B cell (primary cell): ENCODE measurements around the gene ART4. TPM values are rescaled to one million over a fixed set of nuclear protein-coding genes. Genes with fewer than 3 reads are reported as not detected.

Source experiments
- ATAC-seq: fragments of 200-7000 bp; cut with Tn5 transposase; one replicate; pipeline ENCODE4 v1.10.0; 2021; ENCODE audit warnings: low read depth, mild to moderate bottlenecking, moderate number of reproducible peaks, moderate library complexity
- CTCF ChIA-PET: fragments of 350-600 bp; sonication (Branson Sonifier 250); formaldehyde crosslinking; loops from one replicate; lab custom pipeline; 2021; ENCODE audit warnings: antibody characterized with exemption, inconsistent platforms; lab: Charles Lee
- POLR2A ChIA-PET: fragments of 350-600 bp; sonication (Branson Sonifier 250); formaldehyde crosslinking; loops from one replicate; lab custom pipeline; 2021; ENCODE audit warnings: antibody characterized with exemption; lab: Charles Lee
- DNase-seq: peaks from one replicate; pipeline ENCODE4 v3.0.0; 2013
- H2AFZ ChIP-seq: 2 replicates; pipeline ENCODE4 v1.6.1; 2012; ENCODE audit warnings: mild to moderate bottlenecking, low read depth, low read length; ENCODE audit not compliant: insufficient read depth, poor library complexity, severe bottlenecking
- H3K27ac ChIP-seq, 2 donors: 1 replicate in 1 of 2; 2 replicates in 1 of 2; pipeline ENCODE4 v1.5.1; 2012 to 2013; ENCODE audit warnings: low read length in 2 of 2, mild to moderate bottlenecking in 2 of 2, moderate library complexity in 1 of 2
- H3K27me3 ChIP-seq, 4 experiments: fragments of 200-600 bp in 1 of 4; sonication (generic) in 1 of 4; replicated peaks in 1 of 4; 1 replicate in 2 of 4; 2 replicates in 2 of 4; pipeline versions ENCODE4 v1.6.1 to v1.7.0; 2013 to 2016; ENCODE audit warnings: low read length in 3 of 4, mild to moderate bottlenecking in 2 of 4, mixed read lengths in 1 of 4, moderate library complexity in 1 of 4; ENCODE audit not compliant: insufficient read depth in 4 of 4, control insufficient read depth in 3 of 4; ENCODE audit errors: control extremely low read depth in 1 of 4
- H3K36me3 ChIP-seq, 2 experiments: replicated peaks in 1 of 2; 1 replicate in 1 of 2; 2 replicates in 1 of 2; pipeline versions ENCODE4 v1.6.1 to v1.7.1; 2013; ENCODE audit warnings: low read length in 1 of 2; ENCODE audit not compliant: insufficient read depth in 2 of 2, control insufficient read depth in 1 of 2; ENCODE audit errors: control extremely low read depth in 1 of 2, extremely low read depth in 1 of 2
- H3K4me1 ChIP-seq, 2 donors: fragments of 200-600 bp in 1 of 2; sonication (generic) in 1 of 2; 1 replicate in 1 of 2; 2 replicates in 1 of 2; pipeline versions ENCODE4 v1.5.1 to v1.6.1; 2013 to 2017; ENCODE audit warnings: low read length in 2 of 2; ENCODE audit not compliant: control insufficient read depth in 2 of 2, insufficient read depth in 2 of 2
- H3K4me2 ChIP-seq: replicated peaks from 2 replicates; pipeline ENCODE3; 2012; ENCODE audit warnings: mild to moderate bottlenecking, low read depth, low read length; ENCODE audit not compliant: poor library complexity, severe bottlenecking
- H3K4me3 ChIP-seq, 5 experiments: fragments of 200-600 bp in 1 of 5; sonication (generic) in 1 of 5; 1 replicate in 3 of 5; 2 replicates in 2 of 5; pipeline versions ENCODE4 v1.5.1 to v1.7.0; 2011 to 2016; ENCODE audit warnings: low read length in 4 of 5, mild to moderate bottlenecking in 4 of 5, low read depth in 2 of 5, control low read depth in 1 of 5, moderate library complexity in 1 of 5; ENCODE audit not compliant: insufficient read depth in 1 of 5; ENCODE audit errors: control extremely low read depth in 1 of 5, extremely low read depth in 1 of 5
- H3K79me2 ChIP-seq: fragments of 200-600 bp; sonication (generic); one replicate; pipeline ENCODE4 v1.6.0; 2016; ENCODE audit warnings: low read length; ENCODE audit not compliant: control insufficient read depth, insufficient read depth
- H3K9ac ChIP-seq: fragments of 200-600 bp; sonication (generic); 2 replicates; pipeline ENCODE4 v1.6.1; 2017; ENCODE audit warnings: mild to moderate bottlenecking, low read length, moderate library complexity
- H3K9me3 ChIP-seq, 3 donors: one replicate each; pipeline versions ENCODE4 v1.6.1 to v1.7.1; 2013; ENCODE audit warnings: low read length in 2 of 3; ENCODE audit not compliant: control insufficient read depth in 2 of 3, insufficient read depth in 1 of 3; ENCODE audit errors: control extremely low read depth in 1 of 3
- H4K20me1 ChIP-seq: 2 replicates; pipeline ENCODE4 v1.6.0; 2012; ENCODE audit warnings: mild to moderate bottlenecking, low read length; ENCODE audit not compliant: insufficient read depth, control insufficient read depth, poor library complexity, severe bottlenecking
- H3K27ac Mint-ChIP-seq: one replicate; pipeline ENCODE4 v1.8.0; 2021; ENCODE audit warnings: mixed read lengths
- H3K27me3 Mint-ChIP-seq: one replicate; pipeline ENCODE4 v1.8.0; 2021; ENCODE audit warnings: mixed read lengths
- H3K4me1 Mint-ChIP-seq: one replicate; pipeline ENCODE4 v1.8.0; 2021; ENCODE audit warnings: mixed read lengths
- H3K4me3 Mint-ChIP-seq: one replicate; pipeline ENCODE4 v1.8.0; 2021; ENCODE audit warnings: mixed read lengths
- H3K9me3 Mint-ChIP-seq: one replicate; pipeline ENCODE4 v1.8.0; 2022; ENCODE audit warnings: mixed read lengths; ENCODE audit not compliant: insufficient read depth
- EZH2 ChIP-seq: IDR thresholded peaks from 2 replicates; pipeline ENCODE4 v1.6.1; 2012; ENCODE audit warnings: borderline replicate concordance, low read depth, mild to moderate bottlenecking, moderate library complexity, low read length; ENCODE audit not compliant: insufficient read depth, poor library complexity, severe bottlenecking
- WGBS: methylation state at CpG from one replicate; pipeline ENCODE4 v1.1.5; 2013; ENCODE audit warnings: missing lambda C conversion rate; ENCODE audit not compliant: insufficient coverage; 5-methylcytosine and 5-hydroxymethylcytosine counted together
- intact Hi-C: fragments of 100-400 bp; cut with micrococcal nuclease; formaldehyde crosslinking; loops from one replicate; pipeline ENCODE4 v1.10.0; 2022
- polyA plus RNA-seq: library from polyadenylated mRNA; depleted of rRNA; stranded (reverse); fragments of >200 nt; gene quantifications from 2 replicates; pipeline ENCODE4 v1.2.3, GENCODE V29; 2012
- total RNA-seq, 2 donors: library from RNA; stranded (reverse); fragments of 120-200 nt in 1 of 2; gene quantifications; 1 replicate in 1 of 2; 2 replicates in 1 of 2; pipeline versions ENCODE4 v1.2.3 to v1.2.4, GENCODE V29; 2013 to 2022
- TF ChIP-seq, protein P1 (sequence below): fragments of 200-600 bp; IDR thresholded peaks from one replicate; pipeline ENCODE4 v1.8.0; 2022; ENCODE audit warnings: antibody characterized with exemption, mild to moderate bottlenecking

ART4 gene
- total and polyA plus RNA-seq, 2 donors (not counting 1 experiment from before 2014, with no cell fraction given): not detected

DNA sequence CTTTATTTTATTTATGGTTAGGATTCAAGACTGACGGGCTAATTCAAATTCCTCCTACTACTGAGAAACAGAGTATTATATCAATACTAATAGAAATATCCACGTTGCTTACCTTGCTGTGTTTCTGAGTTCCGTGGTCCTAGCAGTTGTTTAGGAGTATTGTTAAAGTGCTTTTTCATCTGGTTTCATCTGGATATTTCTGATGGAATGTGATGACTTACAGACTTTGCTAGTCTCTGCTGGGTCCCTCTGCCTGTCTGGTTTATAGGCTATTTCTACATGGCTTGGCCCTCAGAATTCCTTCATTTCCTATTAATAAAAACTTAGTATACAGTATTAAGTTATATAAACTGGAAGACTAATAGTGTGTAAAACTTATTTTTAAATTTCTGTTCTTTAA is 29.3 kb downstream of the ART4 start, which contains the start of gene SMCO3:
SMCO3 (minus strand) TSS at position 169 of the 400 bp plus-strand sequence. CDS start 7,502 bp downstream, outside the sequence.
- CTCF ChIA-PET: interaction anchor here (1.2 kb wide), 1 partner anchor 181 kb away, joined by 5 read pairs; no protein-coding TSS in a partner anchor
- no peak within 1 kb of the TSS for H3K4me2 ChIP-seq
- H3K9ac ChIP-seq: no peak within 1 kb of the TSS
- H3K27me3 Mint-ChIP-seq: peaks cover 9% of the 10 kb centered on the region
- no peaks in the 10 kb centered on the region for H3K9me3 ChIP-seq
- H3K4me3 ChIP-seq: no peak within 1 kb of the TSS
- H3K4me3 Mint-ChIP-seq: no peak within 1 kb of the TSS
- H2AFZ ChIP-seq: no peak within 1 kb of the TSS
- H4K20me1 ChIP-seq: no peaks in the 10 kb centered on the region
- no peaks in the 10 kb centered on the region for H3K79me2 ChIP-seq
- no peak within 1 kb of the TSS for H3K27ac Mint-ChIP-seq
- 100% methylated on average over 1 of the region's 3 CpGs for WGBS
- no peak within 1 kb of the TSS for H3K27ac ChIP-seq
- ATAC-seq (no peak), DNase-seq (no peak)
- intact Hi-C loops: no loop called here
- peaks cover 13% of the 10 kb centered on the region for H3K4me1 Mint-ChIP-seq
- peaks cover 9 to 16% of the 10 kb centered on the region in 2 donors for H3K4me1 ChIP-seq
- POLR2A ChIA-PET: no interaction called here
- H3K9me3 Mint-ChIP-seq: no peaks in the 10 kb centered on the region
- TF ChIP-seq, protein P1, sequence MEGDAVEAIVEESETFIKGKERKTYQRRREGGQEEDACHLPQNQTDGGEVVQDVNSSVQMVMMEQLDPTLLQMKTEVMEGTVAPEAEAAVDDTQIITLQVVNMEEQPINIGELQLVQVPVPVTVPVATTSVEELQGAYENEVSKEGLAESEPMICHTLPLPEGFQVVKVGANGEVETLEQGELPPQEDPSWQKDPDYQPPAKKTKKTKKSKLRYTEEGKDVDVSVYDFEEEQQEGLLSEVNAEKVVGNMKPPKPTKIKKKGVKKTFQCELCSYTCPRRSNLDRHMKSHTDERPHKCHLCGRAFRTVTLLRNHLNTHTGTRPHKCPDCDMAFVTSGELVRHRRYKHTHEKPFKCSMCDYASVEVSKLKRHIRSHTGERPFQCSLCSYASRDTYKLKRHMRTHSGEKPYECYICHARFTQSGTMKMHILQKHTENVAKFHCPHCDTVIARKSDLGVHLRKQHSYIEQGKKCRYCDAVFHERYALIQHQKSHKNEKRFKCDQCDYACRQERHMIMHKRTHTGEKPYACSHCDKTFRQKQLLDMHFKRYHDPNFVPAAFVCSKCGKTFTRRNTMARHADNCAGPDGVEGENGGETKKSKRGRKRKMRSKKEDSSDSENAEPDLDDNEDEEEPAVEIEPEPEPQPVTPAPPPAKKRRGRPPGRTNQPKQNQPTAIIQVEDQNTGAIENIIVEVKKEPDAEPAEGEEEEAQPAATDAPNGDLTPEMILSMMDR: no peak
- TF ChIP-seq EZH2: no peak
- no peaks in the 10 kb centered on the region for H3K27me3 ChIP-seq
- H3K36me3 ChIP-seq: no peaks in the 10 kb centered on the region

DNA sequence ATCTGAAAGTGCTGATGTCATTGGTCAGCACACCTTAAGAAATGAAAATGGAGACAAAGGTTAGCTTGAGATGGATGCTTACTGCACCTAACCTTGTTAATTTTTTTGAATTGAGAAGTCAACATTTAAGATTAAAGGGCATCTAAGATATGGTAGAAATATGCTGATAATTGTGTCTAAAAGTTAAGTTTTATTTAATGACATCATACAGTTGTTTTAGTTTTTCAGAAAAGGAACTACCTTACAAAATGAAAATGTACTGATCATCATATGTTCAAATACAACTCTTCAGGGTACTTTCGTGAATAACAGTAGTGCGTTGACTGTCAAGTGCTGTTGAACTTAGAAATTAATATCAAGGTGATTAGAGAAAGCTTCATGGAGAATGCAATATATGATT is 31.8 kb downstream of the ART4 start:
- no peak overlapping the region for H3K4me3 Mint-ChIP-seq
- H3K4me1 Mint-ChIP-seq: peaks cover 13% of the 10 kb centered on the region
- H3K4me1 ChIP-seq: peaks cover 9 to 16% of the 10 kb centered on the region in 2 donors
- no peak for DNase-seq
- no peaks in the 10 kb centered on the region for H3K9me3 Mint-ChIP-seq
- ATAC-seq: no peak
- no peaks in the 10 kb centered on the region for H3K27me3 ChIP-seq
- no peaks in the 10 kb centered on the region for H4K20me1 ChIP-seq
- no peak overlapping the region for H3K27ac Mint-ChIP-seq
- no peaks in the 10 kb centered on the region for H3K9me3 ChIP-seq
- no peaks in the 10 kb centered on the region for H3K36me3 ChIP-seq
- H3K27ac ChIP-seq: no peak overlapping the region
- POLR2A ChIA-PET: no interaction called here
- H3K27me3 Mint-ChIP-seq: no peaks in the 10 kb centered on the region
- no peak overlapping the region for H3K4me3 ChIP-seq
- peak overlapping the region; percentile 25 for H2AFZ ChIP-seq
- CTCF ChIA-PET: interaction anchor here (1.2 to 3.6 kb wide), 4 partner anchors 12 to 458 kb away, joined by 3 to 30 read pairs (median 8); partner anchors contain the start of gene RERG
- TF ChIP-seq EZH2: no peak
- TF ChIP-seq, protein P1: no peak
- peak overlapping the region; percentile 39 for H3K4me2 ChIP-seq
- no CpG with 5 or more reads among the region's 2 CpGs for WGBS
- H3K9ac ChIP-seq: no peak overlapping the region
- intact Hi-C loops: no loop called here
- peaks cover 16% of the 10 kb centered on the region for H3K79me2 ChIP-seq
